ENCODE data around the gene DHX30.
"Not testable (repeated sequence)": the region's sequence is repeated elsewhere in the genome, so short reads cannot be mapped to it uniquely, and the experiment has no call there.

DHX30 gene

GRCh38 chr3:47884603-47885002, 81.7 kb downstream of the DHX30 start:
- no peak for DNase-seq

DNA sequence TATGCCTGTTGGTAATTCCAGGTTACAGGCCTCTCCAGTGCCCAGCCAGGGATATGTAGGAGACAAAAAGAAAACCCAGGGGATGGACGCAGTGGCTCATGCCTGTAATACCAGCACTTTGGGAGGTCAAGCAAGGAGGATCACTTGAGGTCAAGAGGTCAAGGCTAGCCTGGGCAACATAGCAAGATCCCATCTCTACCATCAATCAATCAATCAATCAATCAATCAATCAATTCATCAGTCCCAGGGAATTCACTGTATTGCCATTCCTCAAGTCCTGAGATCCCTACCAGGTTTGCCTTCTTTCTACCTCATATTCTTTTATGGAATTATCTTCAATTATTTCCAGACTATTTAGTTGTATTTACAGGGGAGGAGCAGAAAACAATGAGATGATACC, 82.2 kb downstream of the DHX30 start:
- DNase-seq: no peak

- not testable (repeated sequence) for DNase-seq
Measured at GRCh38 chr3:47887991-47888390, 85.1 kb downstream of the DHX30 start.

DNA sequence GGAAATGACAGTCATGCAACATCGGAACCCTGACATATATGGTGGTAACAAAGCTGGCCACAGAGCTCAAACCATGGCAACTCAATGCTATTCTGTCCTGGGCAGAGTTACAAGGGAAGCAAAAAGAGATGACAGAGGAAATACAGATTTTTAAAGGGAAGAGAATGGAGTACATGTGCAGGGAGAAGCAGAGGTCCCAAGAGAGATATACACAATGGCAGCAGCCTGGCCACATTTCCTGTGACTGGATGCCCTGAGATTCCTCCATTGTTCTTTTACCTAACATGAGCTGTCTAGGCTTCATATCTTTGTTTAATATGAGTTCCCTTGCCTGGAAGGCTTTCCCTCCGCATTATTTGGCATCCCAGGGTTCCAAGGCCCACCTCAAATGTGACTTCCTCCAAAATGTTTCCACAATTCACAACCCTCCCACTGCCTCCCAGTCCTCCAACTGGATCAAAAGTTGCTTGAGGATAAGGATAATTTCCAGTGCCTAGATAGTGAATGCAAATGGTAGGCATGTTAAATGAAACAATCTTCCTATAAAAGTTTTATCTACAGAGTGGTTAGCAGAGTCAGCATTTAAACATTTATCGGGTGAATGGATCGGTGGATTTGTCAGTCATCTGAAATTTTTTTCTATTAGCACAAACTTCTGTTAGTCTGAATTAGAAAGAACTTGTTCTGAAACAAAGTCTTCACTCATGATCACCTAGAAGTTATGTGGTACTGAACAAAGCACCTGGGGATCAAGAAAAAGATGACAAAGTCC, 86.2 kb downstream of the DHX30 start:
- DNase-seq: no peak

- peak; percentile 20 for DNase-seq
Measured at GRCh38 chr3:47890126-47890827, 87.3 kb downstream of the DHX30 start.

DNA sequence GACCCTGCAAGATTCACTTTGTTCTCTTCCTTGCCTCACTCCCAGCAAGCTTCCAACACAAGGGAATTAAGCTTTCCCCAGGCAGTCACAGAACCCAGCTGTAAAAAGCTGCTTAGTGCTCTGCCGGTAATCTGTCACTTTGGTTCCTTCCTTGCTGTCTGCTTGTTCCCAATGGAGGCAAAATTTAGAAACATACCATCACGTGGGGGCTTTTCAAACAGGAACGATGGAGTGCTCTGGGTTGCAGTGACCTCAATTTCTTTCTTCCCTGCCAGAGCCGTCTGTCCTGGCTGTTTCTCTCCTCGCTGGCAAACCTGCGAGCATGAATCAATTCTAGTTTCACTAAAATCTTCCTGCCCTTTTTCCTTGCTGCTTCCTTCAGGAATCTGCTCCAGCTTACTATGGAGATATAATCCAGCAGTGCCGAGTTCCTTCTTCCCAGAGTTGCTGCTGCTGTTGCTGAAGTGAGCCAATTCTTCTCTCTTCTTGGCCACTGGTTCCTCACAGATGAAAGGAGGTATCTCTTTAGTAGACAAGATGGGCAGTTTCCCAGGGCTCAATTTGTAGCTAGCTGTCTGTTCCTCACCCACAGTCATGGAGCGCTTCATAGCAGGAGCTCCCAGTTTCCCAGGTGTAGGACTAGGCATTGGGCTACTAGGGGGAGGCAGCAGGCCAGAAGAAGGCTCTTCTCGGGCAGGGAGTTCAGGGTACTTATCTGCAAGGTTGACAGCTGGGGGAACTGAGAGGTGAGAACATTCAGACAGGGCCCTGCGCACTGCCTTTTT, 88.1 kb downstream of the DHX30 start:
- peak; percentile 36 for DNase-seq

DNA sequence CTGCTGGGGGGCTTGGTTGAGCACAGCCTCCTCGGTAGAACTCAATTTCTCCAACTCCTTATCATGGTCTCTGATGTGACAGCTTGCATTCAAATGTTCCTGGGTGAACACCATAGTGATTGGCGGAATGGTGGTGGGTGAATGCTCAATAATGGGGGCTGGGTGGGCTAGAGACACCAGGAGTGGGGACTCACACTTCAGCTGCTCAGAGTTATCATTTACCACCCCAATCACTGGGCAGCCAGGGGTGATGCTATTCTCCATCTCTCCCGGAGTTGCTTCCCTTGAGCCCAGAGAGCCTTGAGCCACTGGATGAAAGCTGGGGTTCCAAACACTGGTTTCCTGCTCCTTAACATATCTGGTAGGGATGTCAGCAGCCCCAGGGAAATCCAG, 88.7 kb downstream of the DHX30 start:
- DNase-seq: no peak

- DNase-seq: no peak
Measured at GRCh38 chr3:47892286-47893040, 89.5 kb downstream of the DHX30 start.

GRCh38 chr3:47895241-47895640, 92.3 kb downstream of the DHX30 start:
- no peak for DNase-seq

GRCh38 chr3:47896736-47897135, 93.8 kb downstream of the DHX30 start:
- no peak for DNase-seq

DNA sequence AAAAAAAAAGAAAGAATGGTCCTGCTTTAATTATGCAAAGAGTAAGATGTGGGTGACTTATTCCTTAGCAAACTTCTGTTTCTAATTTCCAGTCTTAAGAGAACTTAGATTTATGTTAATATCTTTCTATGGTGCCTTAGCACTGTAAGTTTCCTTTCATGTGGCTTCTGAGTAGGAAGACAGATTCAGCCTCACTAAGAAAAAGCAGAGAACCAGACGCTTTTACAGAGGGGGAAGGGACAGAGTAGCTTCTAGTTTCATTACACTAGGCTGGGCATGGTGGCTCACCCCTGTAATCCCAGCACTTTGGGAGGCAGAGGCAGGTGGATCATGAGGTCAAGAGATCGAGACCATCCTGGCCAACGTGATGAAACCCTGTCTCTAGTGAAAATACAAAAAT, 95.0 kb downstream of the DHX30 start:
- DNase-seq: no peak

- no peak for DNase-seq
Measured at GRCh38 chr3:47899495-47900108, 96.7 kb downstream of the DHX30 start.

Measured in right kidney (tissue), 1 donor.